ENCODE data around the gene SMYD3. TPM values are rescaled to one million over a fixed set of nuclear protein-coding genes. Genes with fewer than 3 reads are reported as not detected.

Gene SMYD3
- total and polyA plus RNA-seq, 2 of the 13 experiments (the other 11 are each of a cell fraction or from before 2014, with no cell fraction given) = 27.7 to 35.8 TPM

- no peak for TF ChIP-seq RNF219 (CRISPR knock-in tag; IDR thresholded peaks at IDR 0.05)
- no peak for TF ChIP-seq ZNF546 (CRISPR knock-in tag; conservative IDR thresholded peaks at IDR 0.05)
- no peak for TF ChIP-seq ZNF431 (CRISPR knock-in tag; IDR thresholded peaks at IDR 0.05; ENCODE audit: borderline replicate concordance, low read depth)
- TF ChIP-seq, protein P1, sequence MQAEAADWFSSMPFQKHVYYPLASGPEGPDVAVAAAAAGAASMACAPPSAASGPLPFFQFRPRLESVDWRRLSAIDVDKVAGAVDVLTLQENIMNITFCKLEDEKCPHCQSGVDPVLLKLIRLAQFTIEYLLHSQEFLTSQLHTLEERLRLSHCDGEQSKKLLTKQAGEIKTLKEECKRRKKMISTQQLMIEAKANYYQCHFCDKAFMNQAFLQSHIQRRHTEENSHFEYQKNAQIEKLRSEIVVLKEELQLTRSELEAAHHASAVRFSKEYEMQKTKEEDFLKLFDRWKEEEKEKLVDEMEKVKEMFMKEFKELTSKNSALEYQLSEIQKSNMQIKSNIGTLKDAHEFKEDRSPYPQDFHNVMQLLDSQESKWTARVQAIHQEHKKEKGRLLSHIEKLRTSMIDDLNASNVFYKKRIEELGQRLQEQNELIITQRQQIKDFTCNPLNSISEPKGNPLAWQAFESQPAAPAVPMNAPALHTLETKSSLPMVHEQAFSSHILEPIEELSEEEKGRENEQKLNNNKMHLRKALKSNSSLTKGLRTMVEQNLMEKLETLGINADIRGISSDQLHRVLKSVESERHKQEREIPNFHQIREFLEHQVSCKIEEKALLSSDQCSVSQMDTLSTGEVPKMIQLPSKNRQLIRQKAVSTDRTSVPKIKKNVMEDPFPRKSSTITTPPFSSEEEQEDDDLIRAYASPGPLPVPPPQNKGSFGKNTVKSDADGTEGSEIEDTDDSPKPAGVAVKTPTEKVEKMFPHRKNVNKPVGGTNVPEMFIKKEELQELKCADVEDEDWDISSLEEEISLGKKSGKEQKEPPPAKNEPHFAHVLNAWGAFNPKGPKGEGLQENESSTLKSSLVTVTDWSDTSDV (CRISPR knock-in tag; IDR thresholded peaks at IDR 0.05) = no peak
- TF ChIP-seq, protein P2, sequence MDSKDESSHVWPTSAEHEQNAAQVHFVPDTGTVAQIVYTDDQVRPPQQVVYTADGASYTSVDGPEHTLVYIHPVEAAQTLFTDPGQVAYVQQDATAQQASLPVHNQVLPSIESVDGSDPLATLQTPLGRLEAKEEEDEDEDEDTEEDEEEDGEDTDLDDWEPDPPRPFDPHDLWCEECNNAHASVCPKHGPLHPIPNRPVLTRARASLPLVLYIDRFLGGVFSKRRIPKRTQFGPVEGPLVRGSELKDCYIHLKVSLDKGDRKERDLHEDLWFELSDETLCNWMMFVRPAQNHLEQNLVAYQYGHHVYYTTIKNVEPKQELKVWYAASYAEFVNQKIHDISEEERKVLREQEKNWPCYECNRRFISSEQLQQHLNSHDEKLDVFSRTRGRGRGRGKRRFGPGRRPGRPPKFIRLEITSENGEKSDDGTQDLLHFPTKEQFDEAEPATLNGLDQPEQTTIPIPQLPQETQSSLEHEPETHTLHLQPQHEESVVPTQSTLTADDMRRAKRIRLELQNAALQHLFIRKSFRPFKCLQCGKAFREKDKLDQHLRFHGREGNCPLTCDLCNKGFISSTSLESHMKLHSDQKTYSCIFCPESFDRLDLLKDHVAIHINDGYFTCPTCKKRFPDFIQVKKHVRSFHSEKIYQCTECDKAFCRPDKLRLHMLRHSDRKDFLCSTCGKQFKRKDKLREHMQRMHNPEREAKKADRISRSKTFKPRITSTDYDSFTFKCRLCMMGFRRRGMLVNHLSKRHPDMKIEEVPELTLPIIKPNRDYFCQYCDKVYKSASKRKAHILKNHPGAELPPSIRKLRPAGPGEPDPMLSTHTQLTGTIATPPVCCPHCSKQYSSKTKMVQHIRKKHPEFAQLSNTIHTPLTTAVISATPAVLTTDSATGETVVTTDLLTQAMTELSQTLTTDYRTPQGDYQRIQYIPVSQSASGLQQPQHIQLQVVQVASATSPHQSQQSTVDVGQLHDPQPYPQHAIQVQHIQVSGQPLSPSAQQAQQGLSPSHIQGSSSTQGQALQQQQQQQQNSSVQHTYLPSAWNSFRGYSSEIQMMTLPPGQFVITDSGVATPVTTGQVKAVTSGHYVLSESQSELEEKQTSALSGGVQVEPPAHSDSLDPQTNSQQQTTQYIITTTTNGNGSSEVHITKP (CRISPR knock-in tag; IDR thresholded peaks at IDR 0.05; ENCODE audit: low read depth) = no peak
- peak; percentile 81 for TF ChIP-seq NCOA2 (CRISPR knock-in tag; IDR thresholded peaks at IDR 0.05)
- no peak for TF ChIP-seq ZBTB2 (CRISPR knock-in tag; IDR thresholded peaks at IDR 0.05; ENCODE audit: low read depth)
- TF ChIP-seq ATF7-NPFF (CRISPR knock-in tag; IDR thresholded peaks at IDR 0.05; ENCODE audit: low read depth) = no peak
- TF ChIP-seq ZFP41 (CRISPR knock-in tag; IDR thresholded peaks at IDR 0.05; ENCODE audit: borderline replicate concordance) = no peak
Observed at GRCh38 chr1:245810789-245811337, 696.2 kb downstream of the SMYD3 start (continued).
